HEK293 (cell line): ENCODE measurements around the gene LIN37.

Source experiments
- PRDM6 ChIP-seq: fragments of 450-650 bp; formaldehyde crosslinking; IDR thresholded peaks from 2 replicates; pipeline ENCODE4 v1.5.1; 2017; ENCODE audit warnings: missing biosample characterization, missing genetic modification characterization
- TCF7L2 ChIP-seq: IDR thresholded peaks from 2 replicates; pipeline ENCODE4 v1.6.1; 2011; ENCODE audit warnings: low read depth, mild to moderate bottlenecking, inconsistent platforms, low read length, moderate library complexity, borderline replicate concordance
- ZBTB11 ChIP-seq: fragments of 450-650 bp; formaldehyde crosslinking; conservative IDR thresholded peaks from 2 replicates; pipeline ENCODE4 v1.5.1; 2016; ENCODE audit warnings: low read depth, missing biosample characterization, missing genetic modification characterization
- ZBTB26 ChIP-seq: fragments of 450-650 bp; formaldehyde crosslinking; optimal IDR thresholded peaks from 2 replicates; pipeline ENCODE3; 2016; ENCODE audit warnings: missing biosample characterization, mild to moderate bottlenecking, missing genetic modification characterization
- ZFP3 ChIP-seq: fragments of 450-650 bp; formaldehyde crosslinking; IDR thresholded peaks from 2 replicates; pipeline ENCODE4 v1.5.1; 2016; ENCODE audit warnings: low read depth, missing biosample characterization, missing genetic modification characterization
- ZNF155 ChIP-seq: fragments of 450-650 bp; formaldehyde crosslinking; IDR thresholded peaks from 2 replicates; pipeline ENCODE4 v1.5.1; 2016; ENCODE audit warnings: missing biosample characterization, missing genetic modification characterization
- ZNF169 ChIP-seq: fragments of 450-650 bp; formaldehyde crosslinking; IDR thresholded peaks from 2 replicates; pipeline ENCODE4 v1.5.1; 2016; ENCODE audit warnings: missing biosample characterization, missing genetic modification characterization
- ZNF280D ChIP-seq: fragments of 450-650 bp; formaldehyde crosslinking; IDR thresholded peaks from 2 replicates; pipeline ENCODE4 v1.5.1; 2016; ENCODE audit warnings: missing biosample characterization, missing genetic modification characterization
- ZNF362 ChIP-seq: fragments of 450-650 bp; formaldehyde crosslinking; IDR thresholded peaks from 2 replicates; pipeline ENCODE4 v1.5.1; 2016; ENCODE audit warnings: missing biosample characterization, missing genetic modification characterization
- ZNF423 ChIP-seq: fragments of 450-650 bp; formaldehyde crosslinking; IDR thresholded peaks from 2 replicates; pipeline ENCODE4 v1.5.1; 2016; ENCODE audit warnings: missing biosample characterization, missing genetic modification characterization
- ZNF549 ChIP-seq: fragments of 450-650 bp; IDR thresholded peaks from 2 replicates; pipeline ENCODE4 v1.5.1; 2018; ENCODE audit warnings: missing biosample characterization, missing genetic modification characterization, mild to moderate bottlenecking, inconsistent platforms, moderate library complexity
- TF ChIP-seq, protein P1 (sequence below): fragments of 450-650 bp; formaldehyde crosslinking; IDR thresholded peaks from 2 replicates; pipeline ENCODE4 v1.5.1; 2016; ENCODE audit warnings: missing biosample characterization, missing genetic modification characterization
- TF ChIP-seq, protein P2 (sequence below): fragments of 450-650 bp; formaldehyde crosslinking; IDR thresholded peaks from 2 replicates; pipeline ENCODE4 v1.5.1; 2017; ENCODE audit warnings: missing biosample characterization, missing genetic modification characterization

GRCh38 chr19:35789195-35789977, 41.0 kb downstream of the LIN37 start:
- TF ChIP-seq ZNF549 (tag by site-specific recombination) (no peak), ZNF169 (tag by site-specific recombination) (no peak), ZBTB26 (no peak), PRDM6 (tag by site-specific recombination) (no peak), ZFP3 (tag by site-specific recombination) (no peak), ZNF362 (tag by site-specific recombination) (no peak), ZNF280D (tag by site-specific recombination) (no peak), ZBTB11 (tag by site-specific recombination) (no peak), ZNF423 (tag by site-specific recombination) (no peak), ZNF155 (tag by site-specific recombination) (no peak), TCF7L2 (no peak)
- TF ChIP-seq, protein P1, sequence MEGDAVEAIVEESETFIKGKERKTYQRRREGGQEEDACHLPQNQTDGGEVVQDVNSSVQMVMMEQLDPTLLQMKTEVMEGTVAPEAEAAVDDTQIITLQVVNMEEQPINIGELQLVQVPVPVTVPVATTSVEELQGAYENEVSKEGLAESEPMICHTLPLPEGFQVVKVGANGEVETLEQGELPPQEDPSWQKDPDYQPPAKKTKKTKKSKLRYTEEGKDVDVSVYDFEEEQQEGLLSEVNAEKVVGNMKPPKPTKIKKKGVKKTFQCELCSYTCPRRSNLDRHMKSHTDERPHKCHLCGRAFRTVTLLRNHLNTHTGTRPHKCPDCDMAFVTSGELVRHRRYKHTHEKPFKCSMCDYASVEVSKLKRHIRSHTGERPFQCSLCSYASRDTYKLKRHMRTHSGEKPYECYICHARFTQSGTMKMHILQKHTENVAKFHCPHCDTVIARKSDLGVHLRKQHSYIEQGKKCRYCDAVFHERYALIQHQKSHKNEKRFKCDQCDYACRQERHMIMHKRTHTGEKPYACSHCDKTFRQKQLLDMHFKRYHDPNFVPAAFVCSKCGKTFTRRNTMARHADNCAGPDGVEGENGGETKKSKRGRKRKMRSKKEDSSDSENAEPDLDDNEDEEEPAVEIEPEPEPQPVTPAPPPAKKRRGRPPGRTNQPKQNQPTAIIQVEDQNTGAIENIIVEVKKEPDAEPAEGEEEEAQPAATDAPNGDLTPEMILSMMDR (tag by site-specific recombination): no peak
- TF ChIP-seq, protein P2, sequence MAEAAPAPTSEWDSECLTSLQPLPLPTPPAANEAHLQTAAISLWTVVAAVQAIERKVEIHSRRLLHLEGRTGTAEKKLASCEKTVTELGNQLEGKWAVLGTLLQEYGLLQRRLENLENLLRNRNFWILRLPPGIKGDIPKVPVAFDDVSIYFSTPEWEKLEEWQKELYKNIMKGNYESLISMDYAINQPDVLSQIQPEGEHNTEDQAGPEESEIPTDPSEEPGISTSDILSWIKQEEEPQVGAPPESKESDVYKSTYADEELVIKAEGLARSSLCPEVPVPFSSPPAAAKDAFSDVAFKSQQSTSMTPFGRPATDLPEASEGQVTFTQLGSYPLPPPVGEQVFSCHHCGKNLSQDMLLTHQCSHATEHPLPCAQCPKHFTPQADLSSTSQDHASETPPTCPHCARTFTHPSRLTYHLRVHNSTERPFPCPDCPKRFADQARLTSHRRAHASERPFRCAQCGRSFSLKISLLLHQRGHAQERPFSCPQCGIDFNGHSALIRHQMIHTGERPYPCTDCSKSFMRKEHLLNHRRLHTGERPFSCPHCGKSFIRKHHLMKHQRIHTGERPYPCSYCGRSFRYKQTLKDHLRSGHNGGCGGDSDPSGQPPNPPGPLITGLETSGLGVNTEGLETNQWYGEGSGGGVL (tag by site-specific recombination): no peak
